HG02759 (cell line): ENCODE data around the gene TESPA1.
"Not testable (repeated sequence)": the region's sequence is repeated elsewhere in the genome, so short reads cannot be mapped to it uniquely, and the experiment has no call there.

Experiments
- ATAC-seq: cut with Tn5 transposase; IDR thresholded peaks from one replicate; pipeline ENCODE4 v1.9.1; 2021; ENCODE audit warnings: mild to moderate bottlenecking, moderate library complexity; ENCODE audit not compliant: unreplicated experiment

The TESPA1 gene

GRCh38 chr12:54984658-54985376 is at the start of gene TESPA1:
TSS of gene TESPA1 (minus strand) at chr12:54984762. CDS start at chr12:54974562, 10,200 bp downstream.
- ATAC-seq: peak; percentile 96

GRCh38 chr12:55034218-55034617 is 49.7 kb upstream of the TESPA1 start:
- no peak for ATAC-seq

GRCh38 chr12:55025508-55025907 is 40.9 kb upstream of the TESPA1 start:
- ATAC-seq: no peak

GRCh38 chr12:55024575-55024974 is 40.0 kb upstream of the TESPA1 start:
- ATAC-seq: no peak

GRCh38 chr12:55019784-55020183 is 35.2 kb upstream of the TESPA1 start, which contains the start of gene NEUROD4:
TSS of gene NEUROD4 (plus strand) at chr12:55019974. CDS start at chr12:55026440, 6,466 bp downstream.
- ATAC-seq: peak; percentile 42

- ATAC-seq: no peak
These were observed 32.9 kb upstream of the TESPA1 start for GRCh38 chr12:55017416-55017925.

GRCh38 chr12:55008944-55009585 is 24.5 kb upstream of the TESPA1 start:
- ATAC-seq: no peak

- no peak for ATAC-seq
These were observed 17.8 kb upstream of the TESPA1 start for GRCh38 chr12:55002355-55002754.

GRCh38 chr12:55001198-55001868 is 16.8 kb upstream of the TESPA1 start:
- peak; percentile 45 for ATAC-seq

GRCh38 chr12:54998958-54999510 is 14.5 kb upstream of the TESPA1 start:
- ATAC-seq: no peak

- ATAC-seq: no peak
These were observed 13.5 kb upstream of the TESPA1 start for GRCh38 chr12:54997929-54998522.

- ATAC-seq: no peak
These were observed 11.6 kb upstream of the TESPA1 start for GRCh38 chr12:54996205-54996604.

GRCh38 chr12:54993181-54993835 is 8.7 kb upstream of the TESPA1 start:
- no peak for ATAC-seq

- ATAC-seq: peak; percentile 40
These were observed 7.4 kb upstream of the TESPA1 start for GRCh38 chr12:54991991-54992375.

- ATAC-seq: peak; percentile 81
These were observed 6.8 kb upstream of the TESPA1 start for GRCh38 chr12:54991161-54991990.

- no peak for ATAC-seq
These were observed 5.3 kb upstream of the TESPA1 start for GRCh38 chr12:54989829-54990228.

GRCh38 chr12:54988402-54989054 is 4.0 kb upstream of the TESPA1 start:
- peak; percentile 18 for ATAC-seq

GRCh38 chr12:54987611-54988231 is 3.2 kb upstream of the TESPA1 start:
- ATAC-seq: no peak

- ATAC-seq: not testable (repeated sequence)
These were observed 2.2 kb upstream of the TESPA1 start for GRCh38 chr12:54986773-54987172.
